ENCODE measurements around the gene MOK.

Gene MOK

DNA sequence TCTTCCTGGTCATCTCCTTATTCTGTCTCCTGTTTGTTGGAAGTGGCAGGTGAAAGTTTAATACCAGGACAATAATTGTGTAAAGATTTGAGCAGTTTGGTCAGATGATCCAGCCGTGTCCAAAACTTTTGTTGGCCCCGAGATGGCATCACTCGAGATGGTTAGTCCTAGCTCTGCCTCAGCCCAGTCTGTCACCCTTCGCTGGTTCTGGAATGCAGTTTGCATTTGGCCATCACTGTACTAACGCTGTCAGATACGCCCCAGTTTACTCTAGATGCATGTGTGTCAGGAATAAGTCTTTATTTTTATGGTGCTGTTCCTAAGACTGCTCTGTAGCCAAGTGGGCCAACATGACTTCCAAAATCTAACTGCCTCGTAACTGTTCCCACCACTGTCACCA is 79.6 kb downstream of the MOK start:
- no peaks in the 10 kb centered on the region for H3K79me2 ChIP-seq (ENCODE audit: insufficient read depth, low read depth)
- no peak overlapping the region for H3K9ac ChIP-seq
- H2AFZ ChIP-seq (ENCODE audit: low read depth) = no peak overlapping the region
- no peak overlapping the region for H3K4me3 ChIP-seq (IDR thresholded peaks at IDR 0.05; ENCODE audit: insufficient read depth, low read depth, low read length)
- H3K4me1 ChIP-seq (ENCODE audit: low read depth, poor library complexity, severe bottlenecking) = no peaks in the 10 kb centered on the region
- H3K27ac ChIP-seq = no peak overlapping the region
- H3K36me3 ChIP-seq (ENCODE audit: insufficient read depth) = no peaks in the 10 kb centered on the region
- H3K27me3 ChIP-seq (ENCODE audit: insufficient read depth, low read depth) = no peaks in the 10 kb centered on the region
- H4K20me1 ChIP-seq (ENCODE audit: insufficient read depth) = no peaks in the 10 kb centered on the region
- no peak overlapping the region for H3K4me2 ChIP-seq
- TF ChIP-seq, protein P1, sequence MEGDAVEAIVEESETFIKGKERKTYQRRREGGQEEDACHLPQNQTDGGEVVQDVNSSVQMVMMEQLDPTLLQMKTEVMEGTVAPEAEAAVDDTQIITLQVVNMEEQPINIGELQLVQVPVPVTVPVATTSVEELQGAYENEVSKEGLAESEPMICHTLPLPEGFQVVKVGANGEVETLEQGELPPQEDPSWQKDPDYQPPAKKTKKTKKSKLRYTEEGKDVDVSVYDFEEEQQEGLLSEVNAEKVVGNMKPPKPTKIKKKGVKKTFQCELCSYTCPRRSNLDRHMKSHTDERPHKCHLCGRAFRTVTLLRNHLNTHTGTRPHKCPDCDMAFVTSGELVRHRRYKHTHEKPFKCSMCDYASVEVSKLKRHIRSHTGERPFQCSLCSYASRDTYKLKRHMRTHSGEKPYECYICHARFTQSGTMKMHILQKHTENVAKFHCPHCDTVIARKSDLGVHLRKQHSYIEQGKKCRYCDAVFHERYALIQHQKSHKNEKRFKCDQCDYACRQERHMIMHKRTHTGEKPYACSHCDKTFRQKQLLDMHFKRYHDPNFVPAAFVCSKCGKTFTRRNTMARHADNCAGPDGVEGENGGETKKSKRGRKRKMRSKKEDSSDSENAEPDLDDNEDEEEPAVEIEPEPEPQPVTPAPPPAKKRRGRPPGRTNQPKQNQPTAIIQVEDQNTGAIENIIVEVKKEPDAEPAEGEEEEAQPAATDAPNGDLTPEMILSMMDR (conservative IDR thresholded peaks at IDR 0.05; ENCODE audit: low read depth, low read length) = no peak

DNA sequence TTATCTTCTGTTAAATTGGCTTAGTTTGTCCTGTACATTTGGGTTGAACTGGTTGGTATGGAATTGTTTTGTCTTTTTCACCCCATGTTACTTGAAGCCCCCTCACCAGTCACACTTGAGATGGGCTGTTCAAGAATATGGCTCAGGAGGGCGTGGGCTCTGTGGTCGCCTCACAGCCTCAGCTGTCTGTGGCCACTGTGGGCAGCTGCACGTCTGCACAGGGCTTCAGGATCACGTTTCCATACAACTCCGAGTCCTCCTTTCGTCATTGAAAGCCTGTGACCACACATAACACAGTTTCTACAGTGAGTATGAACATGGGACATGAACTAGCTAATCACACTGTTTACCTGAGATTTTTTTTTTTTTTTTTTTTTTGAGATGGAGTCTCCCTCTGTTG is 81.3 kb downstream of the MOK start:
- no peak overlapping the region for H2AFZ ChIP-seq (ENCODE audit: low read depth)
- no peaks in the 10 kb centered on the region for H3K36me3 ChIP-seq (ENCODE audit: insufficient read depth)
- no peaks in the 10 kb centered on the region for H3K27me3 ChIP-seq (ENCODE audit: insufficient read depth, low read depth)
- TF ChIP-seq, protein P1 (conservative IDR thresholded peaks at IDR 0.05; ENCODE audit: low read depth, low read length) = no peak
- no peaks in the 10 kb centered on the region for H4K20me1 ChIP-seq (ENCODE audit: insufficient read depth)
- no peaks in the 10 kb centered on the region for H3K79me2 ChIP-seq (ENCODE audit: insufficient read depth, low read depth)
- no peak overlapping the region for H3K4me3 ChIP-seq (IDR thresholded peaks at IDR 0.05; ENCODE audit: insufficient read depth, low read depth, low read length)
- no peak overlapping the region for H3K9ac ChIP-seq
- no peaks in the 10 kb centered on the region for H3K4me1 ChIP-seq (ENCODE audit: low read depth, poor library complexity, severe bottlenecking)
- no peak overlapping the region for H3K27ac ChIP-seq
- H3K4me2 ChIP-seq = no peak overlapping the region

DNA sequence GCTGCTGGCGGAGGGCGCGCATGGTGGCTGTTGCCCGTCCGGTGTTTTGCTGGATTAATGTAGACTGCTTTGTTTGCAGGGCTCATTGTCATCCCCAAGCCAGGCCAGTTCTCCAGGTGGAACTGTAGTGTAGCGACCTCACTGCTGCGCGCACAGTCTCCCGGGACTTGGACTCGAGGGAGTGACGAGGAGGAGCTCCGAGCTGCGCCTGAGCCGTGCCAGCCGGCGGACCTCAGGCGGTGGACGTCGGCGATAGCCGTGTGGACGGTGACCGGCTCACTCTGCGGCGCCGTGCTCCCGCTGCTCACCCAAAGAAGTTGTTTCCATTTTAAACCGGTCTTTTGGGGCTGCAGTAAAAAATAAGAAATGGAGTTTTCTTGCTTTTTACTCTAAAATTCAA is 82.2 kb downstream of the MOK start:
- Histone ChIP-seq H3K36me3 (ENCODE audit: insufficient read depth) (no peaks in the 10 kb centered on the region), H3K27ac (no peak overlapping the region), H3K4me3 (IDR thresholded peaks at IDR 0.05; ENCODE audit: insufficient read depth, low read depth, low read length) (no peak overlapping the region), H3K27me3 (ENCODE audit: insufficient read depth, low read depth) (no peaks in the 10 kb centered on the region), H2AFZ (ENCODE audit: low read depth) (no peak overlapping the region), H4K20me1 (ENCODE audit: insufficient read depth) (no peaks in the 10 kb centered on the region), H3K4me1 (ENCODE audit: low read depth, poor library complexity, severe bottlenecking) (no peaks in the 10 kb centered on the region), H3K4me2 (no peak overlapping the region), H3K79me2 (ENCODE audit: insufficient read depth, low read depth) (no peaks in the 10 kb centered on the region), H3K9ac (no peak overlapping the region)
- TF ChIP-seq, protein P1 (conservative IDR thresholded peaks at IDR 0.05; ENCODE audit: low read depth, low read length) = no peak

DNA sequence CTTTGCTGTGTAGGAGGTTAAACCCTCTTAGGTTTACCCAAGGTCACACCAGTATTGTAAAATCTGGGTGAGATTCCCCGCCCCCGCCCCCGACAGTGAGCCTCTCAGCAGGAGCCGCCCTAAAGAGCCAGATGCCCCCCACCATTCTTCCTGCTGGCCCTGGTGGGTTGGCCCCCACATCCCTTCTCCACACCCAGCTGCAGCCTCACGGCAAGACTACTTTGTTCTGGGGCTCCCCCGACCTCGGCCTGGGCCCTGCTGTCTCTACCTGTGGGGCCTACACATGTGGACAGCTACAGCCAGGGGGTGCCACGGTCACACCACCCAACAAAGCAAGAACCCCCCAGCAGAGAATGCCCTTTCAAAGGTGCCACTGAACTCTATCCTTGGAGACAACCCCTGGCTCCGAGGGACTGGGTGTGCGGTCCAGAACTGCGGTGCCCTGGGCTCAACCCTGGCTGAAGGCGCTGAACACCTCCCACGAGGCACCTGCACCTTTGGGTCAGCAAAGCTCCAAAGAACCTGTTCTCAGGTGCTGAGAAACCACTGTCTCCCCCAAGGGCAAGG is 82.9 kb downstream of the MOK start:
- Histone ChIP-seq H3K4me2 (no peak overlapping the region), H3K36me3 (ENCODE audit: insufficient read depth) (no peaks in the 10 kb centered on the region), H3K9ac (no peak overlapping the region), H4K20me1 (ENCODE audit: insufficient read depth) (no peaks in the 10 kb centered on the region), H3K4me3 (IDR thresholded peaks at IDR 0.05; ENCODE audit: insufficient read depth, low read depth, low read length) (no peak overlapping the region), H3K27ac (no peak overlapping the region), H2AFZ (ENCODE audit: low read depth) (no peak overlapping the region), H3K4me1 (ENCODE audit: low read depth, poor library complexity, severe bottlenecking) (no peaks in the 10 kb centered on the region), H3K79me2 (ENCODE audit: insufficient read depth, low read depth) (no peaks in the 10 kb centered on the region), H3K27me3 (ENCODE audit: insufficient read depth, low read depth) (no peaks in the 10 kb centered on the region)
- TF ChIP-seq, protein P1 (conservative IDR thresholded peaks at IDR 0.05; ENCODE audit: low read depth, low read length) = no peak

Data from KMS-11 (cell line).